Activated naive CD8-positive, alpha-beta T cell (primary cell): Measurements from ENCODE around the gene CBX4.

Source experiments
- H3K27ac Mint-ChIP-seq: one replicate; pipeline ENCODE4 v1.8.0; 2021; ENCODE audit warnings: mixed read lengths
- H3K27me3 Mint-ChIP-seq: one replicate; pipeline ENCODE4 v1.8.0; 2021; ENCODE audit warnings: mixed read lengths
- H3K36me3 Mint-ChIP-seq: one replicate; pipeline ENCODE4 v1.8.0; 2021; ENCODE audit warnings: mixed read lengths
- H3K4me1 Mint-ChIP-seq: one replicate; pipeline ENCODE4 v1.8.0; 2021; ENCODE audit warnings: low read depth, mixed read lengths
- H3K4me3 Mint-ChIP-seq: one replicate; pipeline ENCODE4 v1.8.0; 2021; ENCODE audit warnings: mild to moderate bottlenecking, mixed read lengths
- H3K9me3 Mint-ChIP-seq: one replicate; pipeline ENCODE4 v1.8.0; 2021; ENCODE audit warnings: low read depth, mixed read lengths

Gene CBX4

GRCh38 chr17:79799538-79800324, 39.5 kb downstream of the CBX4 start:
- peaks cover 26% of the 10 kb centered on the region for H3K27me3 Mint-ChIP-seq
- H3K4me1 Mint-ChIP-seq = peaks cover 42% of the 10 kb centered on the region
- no peaks in the 10 kb centered on the region for H3K9me3 Mint-ChIP-seq
- H3K4me3 Mint-ChIP-seq = peak overlapping the region; percentile 65
- H3K27ac Mint-ChIP-seq = no peak overlapping the region
- no peaks in the 10 kb centered on the region for H3K36me3 Mint-ChIP-seq

DNA sequence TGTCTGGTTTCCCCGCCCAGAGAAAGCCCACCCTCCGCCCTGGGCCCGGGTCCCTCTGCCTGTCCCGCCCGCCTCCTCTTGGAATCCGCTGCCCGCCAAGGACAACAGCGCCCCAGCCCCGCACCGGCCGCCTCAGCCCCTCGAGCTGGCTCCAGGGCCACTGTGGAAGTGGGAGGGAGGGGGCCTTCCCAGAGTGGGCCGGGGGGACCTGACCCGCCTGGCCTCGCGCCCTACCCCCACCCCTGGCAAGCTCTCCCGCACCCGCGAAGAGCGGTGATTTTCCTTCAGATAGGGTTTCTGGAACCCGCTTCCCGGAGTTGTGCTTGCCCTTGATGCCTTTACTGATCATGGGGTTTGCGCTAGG, 40.1 kb downstream of the CBX4 start:
- Mint-ChIP-seq H3K9me3 (no peaks in the 10 kb centered on the region), H3K27ac (no peak overlapping the region), H3K27me3 (peaks cover 22% of the 10 kb centered on the region)

GRCh38 chr17:79798299-79799173, 40.7 kb downstream of the CBX4 start:
- Mint-ChIP-seq H3K4me3 (peak overlapping the region; percentile 66), H3K27me3 (peaks cover 24% of the 10 kb centered on the region), H3K9me3 (no peaks in the 10 kb centered on the region), H3K27ac (no peak overlapping the region), H3K36me3 (peaks cover 3% of the 10 kb centered on the region), H3K4me1 (peaks cover 35% of the 10 kb centered on the region)

More for the DNA sequence above, 40.1 kb downstream of the CBX4 start:
- Mint-ChIP-seq H3K4me3 (peak overlapping the region; percentile 66), H3K4me1 (peaks cover 37% of the 10 kb centered on the region), H3K36me3 (no peaks in the 10 kb centered on the region)

DNA sequence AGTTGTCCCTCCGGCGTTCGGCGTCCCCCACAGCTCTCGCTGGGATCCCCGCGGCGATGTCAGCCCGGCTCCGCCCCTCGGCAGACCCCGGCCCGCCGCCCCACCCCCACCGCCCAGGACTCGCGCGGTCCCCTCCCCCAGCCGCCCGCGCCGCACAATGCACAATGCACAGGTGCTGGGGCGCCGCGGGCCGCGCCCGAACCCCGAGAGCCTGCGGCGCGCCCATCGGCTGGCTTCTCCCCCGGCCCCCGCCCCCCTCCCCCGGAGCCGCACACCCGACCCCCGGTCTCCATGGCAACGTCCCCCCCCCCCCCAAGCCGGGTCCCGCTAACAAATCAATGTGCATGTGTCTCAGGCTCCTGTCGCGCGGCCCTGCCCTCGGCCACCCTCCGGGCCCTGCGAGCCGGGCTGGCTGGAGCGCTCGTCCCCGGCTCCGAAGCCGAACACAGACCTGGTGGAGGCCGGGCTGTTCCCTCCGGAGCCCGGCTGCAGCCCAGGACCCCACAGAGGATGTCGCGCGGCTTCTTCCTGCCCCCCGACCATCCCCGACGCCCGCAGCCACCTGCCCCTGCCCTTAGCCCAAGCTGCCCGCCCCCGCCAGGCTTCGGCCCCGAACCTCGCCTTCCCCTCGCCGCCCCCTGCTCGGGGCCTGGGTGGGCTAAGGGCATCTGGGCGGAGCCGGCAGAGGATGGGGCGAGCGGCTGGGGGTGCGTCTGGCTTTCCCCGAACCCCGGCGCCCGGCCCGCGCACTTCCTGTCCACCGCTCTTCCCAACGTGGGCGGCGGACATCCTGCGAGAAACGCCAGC, 41.5 kb downstream of the CBX4 start:
- peaks cover 24% of the 10 kb centered on the region for H3K27me3 Mint-ChIP-seq
- H3K36me3 Mint-ChIP-seq = peaks cover 3% of the 10 kb centered on the region
- no peaks in the 10 kb centered on the region for H3K9me3 Mint-ChIP-seq
- no peak overlapping the region for H3K4me3 Mint-ChIP-seq
- H3K4me1 Mint-ChIP-seq = peaks cover 34% of the 10 kb centered on the region
- no peak overlapping the region for H3K27ac Mint-ChIP-seq

- Mint-ChIP-seq H3K4me1 (peaks cover 34% of the 10 kb centered on the region), H3K27ac (no peak within 1 kb of the TSS), H3K27me3 (peaks cover 27% of the 10 kb centered on the region), H3K9me3 (no peaks in the 10 kb centered on the region), H3K4me3 (peak within 1 kb of the TSS; percentile 84), H3K36me3 (peaks cover 3% of the 10 kb centered on the region)
Observed at GRCh38 chr17:79796763-79797491, 42.3 kb downstream of the CBX4 start, which contains the start of gene CBX8. Gene CBX8 (minus strand): TSS chr17:79797077. CDS start chr17:79796998, 79 bp downstream.

DNA sequence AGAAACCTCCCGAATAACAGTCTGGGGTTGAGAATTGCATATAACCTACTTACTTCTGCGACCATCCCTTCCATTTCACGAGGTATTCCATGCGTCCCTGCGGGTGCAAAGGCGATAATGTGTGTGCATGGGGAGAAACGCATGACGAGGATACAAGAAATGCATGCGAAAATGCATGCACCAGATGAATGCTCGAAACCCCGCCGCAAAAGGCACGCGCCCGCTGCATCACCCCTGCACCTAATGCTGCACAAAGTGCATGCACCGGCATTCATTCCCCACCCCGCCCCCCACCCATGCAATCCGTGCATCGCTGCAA, 42.8 kb downstream of the CBX4 start:
- H3K27ac Mint-ChIP-seq = no peak overlapping the region
- H3K4me1 Mint-ChIP-seq = peaks cover 31% of the 10 kb centered on the region
- H3K9me3 Mint-ChIP-seq = no peaks in the 10 kb centered on the region
- H3K4me3 Mint-ChIP-seq = peak overlapping the region; percentile 81
- H3K36me3 Mint-ChIP-seq = peaks cover 3% of the 10 kb centered on the region
- H3K27me3 Mint-ChIP-seq = peaks cover 23% of the 10 kb centered on the region

- H3K27me3 Mint-ChIP-seq = peaks cover 23% of the 10 kb centered on the region
- no peak overlapping the region for H3K27ac Mint-ChIP-seq
Observed at GRCh38 chr17:79795795-79796443, 43.3 kb downstream of the CBX4 start.

GRCh38 chr17:79794659-79795511, 44.4 kb downstream of the CBX4 start:
- no peaks in the 10 kb centered on the region for H3K9me3 Mint-ChIP-seq
- peaks cover 3% of the 10 kb centered on the region for H3K36me3 Mint-ChIP-seq
- H3K27me3 Mint-ChIP-seq = peaks cover 20% of the 10 kb centered on the region
- H3K27ac Mint-ChIP-seq = no peak overlapping the region
- H3K4me3 Mint-ChIP-seq = no peak overlapping the region
- H3K4me1 Mint-ChIP-seq = peaks cover 27% of the 10 kb centered on the region

More at GRCh38 chr17:79795795-79796443, 43.3 kb downstream of the CBX4 start:
- Mint-ChIP-seq H3K9me3 (no peaks in the 10 kb centered on the region), H3K36me3 (peaks cover 3% of the 10 kb centered on the region), H3K4me3 (peak overlapping the region; percentile 81), H3K4me1 (peaks cover 33% of the 10 kb centered on the region)

- H3K36me3 Mint-ChIP-seq = peaks cover 3% of the 10 kb centered on the region
- peaks cover 24% of the 10 kb centered on the region for H3K4me1 Mint-ChIP-seq
- no peak overlapping the region for H3K4me3 Mint-ChIP-seq
- H3K9me3 Mint-ChIP-seq = no peaks in the 10 kb centered on the region
- no peak overlapping the region for H3K27ac Mint-ChIP-seq
- H3K27me3 Mint-ChIP-seq = peaks cover 14% of the 10 kb centered on the region
Observed at GRCh38 chr17:79793924-79794304, 45.3 kb downstream of the CBX4 start.

- H3K27ac Mint-ChIP-seq = no peak overlapping the region
- H3K9me3 Mint-ChIP-seq = no peaks in the 10 kb centered on the region
- H3K4me3 Mint-ChIP-seq = no peak overlapping the region
- peaks cover 3% of the 10 kb centered on the region for H3K36me3 Mint-ChIP-seq
- peaks cover 23% of the 10 kb centered on the region for H3K4me1 Mint-ChIP-seq
- peaks cover 16% of the 10 kb centered on the region for H3K27me3 Mint-ChIP-seq
Observed at GRCh38 chr17:79792984-79793923, 46.0 kb downstream of the CBX4 start.

- H3K36me3 Mint-ChIP-seq = peaks cover 3% of the 10 kb centered on the region
- H3K4me3 Mint-ChIP-seq = peak overlapping the region; percentile 37
- peaks cover 23% of the 10 kb centered on the region for H3K4me1 Mint-ChIP-seq
- no peaks in the 10 kb centered on the region for H3K9me3 Mint-ChIP-seq
- H3K27me3 Mint-ChIP-seq = peaks cover 22% of the 10 kb centered on the region
- H3K27ac Mint-ChIP-seq = no peak overlapping the region
Observed at GRCh38 chr17:79792341-79792871, 46.8 kb downstream of the CBX4 start.

- Mint-ChIP-seq H3K4me3 (no peak overlapping the region), H3K36me3 (peaks cover 3% of the 10 kb centered on the region), H3K27me3 (peaks cover 27% of the 10 kb centered on the region), H3K9me3 (no peaks in the 10 kb centered on the region), H3K27ac (no peak overlapping the region), H3K4me1 (peaks cover 23% of the 10 kb centered on the region)
Observed at GRCh38 chr17:79791735-79792161, 47.5 kb downstream of the CBX4 start.
